HG03342 (cell line): ENCODE data around the gene PTPN18.

Source experiments
- ATAC-seq: cut with Tn5 transposase; IDR thresholded peaks from one replicate; pipeline ENCODE4 v1.9.1; 2021; ENCODE audit warnings: mild to moderate bottlenecking, moderate library complexity; ENCODE audit not compliant: unreplicated experiment

Gene PTPN18

GRCh38 chr2:130339885-130340745 lies 15.7 kb upstream of the PTPN18 start:
- no peak for ATAC-seq

GRCh38 chr2:130341562-130342019 lies 14.3 kb upstream of the PTPN18 start:
- ATAC-seq = no peak

- peak; percentile 77 for ATAC-seq
Measured at GRCh38 chr2:130342020-130342532, 13.8 kb upstream of the PTPN18 start.

GRCh38 chr2:130342533-130343275 lies 13.2 kb upstream of the PTPN18 start, which contains the start of gene IMP4:
Gene IMP4 (plus strand): TSS chr2:130342897. CDS start chr2:130342933, 36 bp downstream.
- peak; percentile 88 for ATAC-seq

GRCh38 chr2:130344578-130344977 lies 11.3 kb upstream of the PTPN18 start:
- no peak for ATAC-seq

GRCh38 chr2:130345091-130345490 lies 10.8 kb upstream of the PTPN18 start:
- no peak for ATAC-seq

- ATAC-seq = no peak
Measured at GRCh38 chr2:130345611-130346010, 10.2 kb upstream of the PTPN18 start.

GRCh38 chr2:130346041-130346740 lies 9.7 kb upstream of the PTPN18 start:
- ATAC-seq = no peak

GRCh38 chr2:130346741-130347066 lies 9.2 kb upstream of the PTPN18 start:
- no peak for ATAC-seq

GRCh38 chr2:130347220-130347925 lies 8.5 kb upstream of the PTPN18 start:
- no peak for ATAC-seq

- no peak for ATAC-seq
Measured at GRCh38 chr2:130349174-130349573, 6.7 kb upstream of the PTPN18 start.

- ATAC-seq = no peak
Measured at GRCh38 chr2:130351711-130352110, 4.1 kb upstream of the PTPN18 start.

GRCh38 chr2:130352237-130352636 lies 3.6 kb upstream of the PTPN18 start:
- ATAC-seq = no peak

- no peak for ATAC-seq
Measured at GRCh38 chr2:130353291-130354138, 2.3 kb upstream of the PTPN18 start.

- no peak for ATAC-seq
Measured at GRCh38 chr2:130354139-130354428, 1.8 kb upstream of the PTPN18 start.

- ATAC-seq = no peak
Measured at GRCh38 chr2:130355172-130355577, 681 bp upstream of the PTPN18 start.

- ATAC-seq = no peak
Measured at GRCh38 chr2:130357864-130358263, 2.0 kb downstream of the PTPN18 start.

- no peak for ATAC-seq
Measured at GRCh38 chr2:130358420-130359350, 2.8 kb downstream of the PTPN18 start.

GRCh38 chr2:130359466-130359865 lies 3.6 kb downstream of the PTPN18 start:
- no peak for ATAC-seq
